Measurements from ENCODE around the gene PAN3.

GRCh38 chr13:28273919-28274318, 135.6 kb downstream of the PAN3 start:
- TF ChIP-seq POLR2A (IDR thresholded peaks at IDR 0.05) (no peak), CTCF (IDR thresholded peaks at IDR 0.05 in 8 of 11, conservative IDR thresholded peaks at IDR 0.05 in 3 of 11) (no peak)
